ENCODE results near the gene MIF4GD.

DNA sequence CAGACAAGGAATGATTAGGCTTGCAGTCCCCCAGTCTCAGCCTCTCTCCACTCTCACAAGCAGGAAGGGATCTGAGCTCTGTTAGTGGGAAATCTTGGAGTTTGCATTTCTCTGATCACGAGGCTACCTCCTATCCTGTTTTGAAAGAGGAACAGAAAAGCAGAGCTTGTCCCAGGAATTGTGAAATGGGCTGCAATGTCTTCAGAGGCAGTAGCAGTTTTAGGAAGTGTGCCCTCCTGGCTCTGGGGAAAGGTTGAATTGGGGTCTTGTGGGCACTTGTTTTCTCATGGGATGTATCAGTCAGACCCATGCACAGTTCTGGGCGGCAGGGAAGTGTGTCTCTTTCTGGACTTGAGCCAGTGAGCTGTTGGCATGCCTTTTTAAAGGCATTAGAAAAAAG lies 42.7 kb downstream of the MIF4GD start:
- no peak for TF ChIP-seq POLR2A (IDR thresholded peaks at IDR 0.05; ENCODE audit: low read length)
- no peak for TF ChIP-seq GATA1 (IDR thresholded peaks at IDR 0.05; ENCODE audit: low read depth, low read length)
